DMS 273 (cell line): ENCODE data around the gene SLC38A10.

Source experiments
- DNase-seq: peaks from one replicate; lab custom pipeline; 2025; ENCODE audit not compliant: unreplicated experiment; lab: John Stamatoyannopoulos, UW

Gene SLC38A10

GRCh38 chr17:81244358-81245023 lies 50.6 kb downstream of the SLC38A10 start:
- peak; percentile 39 for DNase-seq

- DNase-seq, result no peak
These were observed 51.8 kb downstream of the SLC38A10 start for GRCh38 chr17:81243333-81243664.

- DNase-seq, result no peak
These were observed 52.4 kb downstream of the SLC38A10 start for GRCh38 chr17:81242421-81243332.

- DNase-seq, result peak; percentile 84
These were observed 53.3 kb downstream of the SLC38A10 start for GRCh38 chr17:81241648-81242420.

DNA sequence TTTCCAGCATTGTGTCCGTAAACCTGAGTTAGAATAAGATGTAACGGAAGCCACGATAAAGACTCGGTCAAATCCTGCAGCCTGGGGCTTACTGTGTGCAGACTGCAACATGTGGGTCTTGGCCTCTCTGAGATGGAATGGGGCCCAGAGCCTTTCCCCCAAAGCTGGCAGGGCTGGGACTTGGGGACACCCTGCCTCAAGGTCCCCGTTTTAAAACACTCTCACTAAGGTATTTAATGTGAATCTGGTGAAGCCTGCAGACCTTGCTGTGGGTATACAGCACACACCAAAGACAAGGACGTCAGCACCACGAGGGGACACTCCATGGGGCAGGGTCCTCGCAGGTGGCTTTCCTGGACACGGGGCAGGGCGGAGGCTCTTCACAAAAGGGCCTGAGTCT lies 53.9 kb downstream of the SLC38A10 start:
- DNase-seq, result no peak

GRCh38 chr17:81240761-81241160 lies 54.3 kb downstream of the SLC38A10 start:
- no peak for DNase-seq

DNA sequence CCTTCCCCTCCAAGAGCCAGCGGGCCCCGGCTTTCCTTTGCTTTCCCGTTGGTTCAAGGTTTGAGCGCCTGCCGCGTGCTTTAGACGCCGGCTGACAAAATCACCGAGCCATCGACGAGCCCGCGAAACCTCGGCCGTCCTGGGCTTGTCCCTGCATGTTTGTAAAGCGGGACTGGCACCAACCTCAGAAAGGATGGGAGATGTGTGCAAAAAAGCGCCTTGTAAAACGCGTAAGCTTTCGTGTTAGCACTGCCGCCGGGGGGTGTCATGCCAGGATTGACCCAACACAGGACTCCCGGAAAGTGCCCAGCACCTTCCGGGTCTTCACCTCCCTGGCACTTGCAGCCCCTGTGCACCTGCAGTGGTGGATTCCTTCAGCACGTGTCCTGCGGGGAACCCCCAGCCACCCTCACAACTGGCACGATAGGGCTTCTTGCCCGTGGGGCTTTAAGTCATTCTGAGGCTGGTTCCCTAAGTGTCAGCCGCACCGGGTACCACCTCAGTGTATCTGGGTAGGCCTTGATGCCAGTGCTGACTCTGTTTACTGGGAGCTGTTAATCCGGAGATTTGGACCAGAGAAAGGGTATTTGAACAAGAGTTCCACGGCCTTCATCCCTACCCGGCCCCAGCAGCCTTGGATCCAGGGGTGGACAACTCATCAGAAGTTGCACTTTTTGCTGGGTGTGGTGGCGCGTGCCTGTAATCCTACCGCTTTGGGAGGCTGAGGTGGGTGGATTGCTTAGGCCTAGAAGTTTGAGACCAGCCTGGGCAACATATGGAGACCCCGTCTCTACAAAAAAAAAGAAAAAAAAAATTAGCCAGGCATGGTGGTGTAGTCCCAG lies 55.2 kb downstream of the SLC38A10 start:
- peak; percentile 69 for DNase-seq

- peak; percentile 100 for DNase-seq
These were observed 56.0 kb downstream of the SLC38A10 start, which contains the start of the genes NDUFAF8 and TEPSIN for GRCh38 chr17:81238815-81239713. Gene NDUFAF8, plus strand, starts transcription at chr17:81239318. Its CDS starts 46 bp downstream, at chr17:81239364. Gene TEPSIN, minus strand, starts transcription at chr17:81239055. Its CDS starts 22 bp downstream, at chr17:81239033.

DNA sequence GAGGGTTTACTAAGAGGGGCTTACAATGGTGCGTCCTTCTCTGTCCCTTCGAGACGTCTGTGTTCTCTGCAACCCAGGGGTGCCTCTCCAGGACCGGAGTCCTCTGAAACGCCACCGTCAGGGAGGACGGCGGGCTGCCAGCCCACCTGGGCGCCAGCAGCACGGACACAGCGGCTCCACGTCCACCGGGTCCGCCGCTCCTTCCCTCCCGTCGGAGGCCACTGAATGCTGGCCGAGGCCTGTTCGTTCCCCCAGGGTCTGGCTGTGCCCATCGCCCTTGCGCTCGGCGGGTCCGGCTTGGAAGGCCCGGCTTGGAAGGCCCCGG lies 56.7 kb downstream of the SLC38A10 start:
- DNase-seq, result no peak

- no peak for DNase-seq
These were observed 57.3 kb downstream of the SLC38A10 start for GRCh38 chr17:81237591-81238489.

GRCh38 chr17:81236784-81237183 lies 58.3 kb downstream of the SLC38A10 start:
- no peak for DNase-seq

GRCh38 chr17:81235822-81236740 lies 59.0 kb downstream of the SLC38A10 start:
- no peak for DNase-seq

DNA sequence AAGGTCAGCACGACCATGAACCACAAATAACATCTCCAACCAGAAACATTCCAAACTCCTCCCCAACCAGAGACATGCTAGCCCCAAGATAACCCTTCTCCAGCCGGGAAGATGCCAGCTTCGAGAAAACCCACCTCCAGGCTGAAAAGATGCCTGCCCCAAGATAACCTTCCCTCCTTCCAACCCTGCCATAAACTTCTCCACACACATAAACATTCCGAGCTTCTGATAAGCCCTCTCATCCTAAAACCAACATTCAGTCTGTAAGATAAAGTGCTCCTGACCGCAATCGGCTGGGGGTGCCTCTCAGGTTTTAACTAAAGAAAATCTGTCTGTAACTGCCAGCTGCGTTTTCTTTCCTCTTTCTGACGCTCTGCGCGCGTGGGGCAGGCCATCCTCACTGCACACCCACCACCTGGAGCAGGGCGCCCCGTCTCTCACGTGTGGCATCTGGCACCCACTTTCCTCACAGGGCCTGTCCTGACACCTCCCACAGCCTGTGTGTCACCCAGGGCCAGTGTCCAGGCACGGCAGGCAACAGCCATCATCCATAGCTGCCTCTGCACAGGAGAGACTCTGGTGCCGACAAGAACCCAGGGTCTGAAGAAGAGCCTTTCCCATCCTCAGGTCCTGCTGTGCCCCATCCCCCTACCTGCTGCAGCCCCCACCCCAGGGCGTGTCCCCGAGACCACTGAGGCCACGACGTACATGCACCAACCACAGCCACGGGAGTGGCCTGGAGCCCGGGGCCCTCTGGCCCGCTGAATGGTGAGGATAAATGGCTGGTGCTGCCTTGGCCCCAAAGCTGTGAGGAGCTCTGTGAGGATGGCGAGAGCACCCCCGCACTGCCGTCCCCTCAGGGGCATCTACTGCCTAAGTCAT lies 59.9 kb downstream of the SLC38A10 start:
- no peak for DNase-seq

DNA sequence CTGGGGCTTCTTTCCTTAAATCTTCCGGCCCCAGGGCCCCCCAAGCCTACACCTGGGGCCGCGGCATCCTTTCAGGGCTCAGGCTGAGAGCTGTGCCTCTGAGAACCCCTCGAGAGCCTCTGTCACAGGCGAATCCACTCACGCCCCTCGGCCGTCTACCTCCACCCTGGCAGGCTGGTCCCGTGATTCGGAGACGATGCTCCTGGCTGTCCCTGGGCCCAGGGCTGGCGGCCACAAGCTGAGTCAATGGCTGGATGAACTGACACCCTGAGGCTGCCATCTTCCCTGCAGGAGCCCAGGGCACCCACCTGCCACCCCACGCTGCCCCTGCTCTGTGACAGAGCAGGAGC lies 60.6 kb downstream of the SLC38A10 start:
- DNase-seq, result no peak

DNA sequence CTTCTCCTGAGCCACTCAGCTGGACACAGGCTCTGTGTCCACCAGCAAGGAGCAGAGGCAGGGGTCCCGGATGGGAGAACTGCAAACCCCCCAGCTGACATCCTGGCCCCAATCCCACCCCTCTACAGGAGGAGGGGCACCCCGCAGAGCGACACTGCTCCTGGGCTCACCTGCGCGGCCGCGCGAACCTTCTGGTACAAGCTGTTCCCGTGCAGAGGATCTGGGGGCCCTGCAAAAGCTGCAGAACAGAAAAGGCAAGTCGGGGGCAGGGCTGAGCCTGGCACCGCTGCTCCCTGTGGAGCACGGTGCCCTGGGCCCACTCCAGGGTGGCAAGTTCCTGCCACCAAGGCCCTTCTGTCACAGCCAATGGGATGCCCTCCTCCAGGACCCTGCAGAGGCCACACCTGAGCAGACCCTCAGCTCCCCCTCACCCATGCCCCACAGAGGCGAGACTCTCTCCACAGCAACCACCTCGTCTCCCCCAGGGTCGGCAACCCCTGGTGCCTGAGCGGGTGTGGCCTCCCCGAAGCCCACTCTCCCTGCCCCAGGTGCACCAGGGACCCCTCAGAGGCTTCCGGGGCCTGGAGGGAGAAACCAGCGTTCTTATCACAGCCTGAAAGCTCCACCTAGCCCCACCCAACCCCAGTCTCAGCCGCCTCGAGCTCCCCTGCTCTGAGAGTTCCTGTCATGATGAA lies 61.1 kb downstream of the SLC38A10 start:
- no peak for DNase-seq

DNA sequence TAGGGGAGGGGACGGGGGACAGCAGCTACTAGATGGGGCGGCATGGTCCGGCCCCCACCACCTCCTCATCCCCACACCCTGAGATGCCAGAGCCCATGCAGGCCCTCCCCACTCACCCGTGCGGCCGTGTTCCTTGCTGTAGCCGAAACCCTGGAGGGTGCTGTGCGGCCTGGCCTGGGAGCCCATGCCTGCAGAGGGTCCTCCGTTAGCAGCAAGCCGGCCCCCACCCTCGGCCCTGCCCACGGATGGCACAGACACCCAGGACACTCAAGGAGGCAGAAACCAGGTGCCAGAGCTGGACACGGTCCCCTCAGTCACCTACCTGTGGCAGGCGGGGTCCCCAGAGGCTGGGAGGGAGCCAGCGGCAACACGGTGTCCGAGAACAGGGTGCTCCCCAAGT lies 61.8 kb downstream of the SLC38A10 start:
- DNase-seq, result no peak
